AG09309 (cell line): ENCODE results near the gene CCDC91.
"Not testable (repeated sequence)": the region's sequence is repeated elsewhere in the genome, so short reads cannot be mapped to it uniquely, and the experiment has no call there.

Experiments used
- DNase-seq: peaks from one replicate; pipeline ENCODE4 v3.0.0-alpha.2; 2010; ENCODE audit warnings: low read depth
- H3K4me3 ChIP-seq: 2 replicates; pipeline ENCODE4 v1.5.1; 2011; ENCODE audit warnings: mild to moderate bottlenecking, low read depth, low read length, moderate library complexity; ENCODE audit not compliant: control insufficient read depth
- TF ChIP-seq, protein P1 (sequence below): IDR thresholded peaks from 2 replicates; pipeline ENCODE4 v1.5.1; 2011; ENCODE audit warnings: mild to moderate bottlenecking, low read depth, low read length, inconsistent platforms; ENCODE audit not compliant: insufficient read depth, control insufficient read depth; ENCODE audit errors: missing control alignments

The CCDC91 gene

DNA sequence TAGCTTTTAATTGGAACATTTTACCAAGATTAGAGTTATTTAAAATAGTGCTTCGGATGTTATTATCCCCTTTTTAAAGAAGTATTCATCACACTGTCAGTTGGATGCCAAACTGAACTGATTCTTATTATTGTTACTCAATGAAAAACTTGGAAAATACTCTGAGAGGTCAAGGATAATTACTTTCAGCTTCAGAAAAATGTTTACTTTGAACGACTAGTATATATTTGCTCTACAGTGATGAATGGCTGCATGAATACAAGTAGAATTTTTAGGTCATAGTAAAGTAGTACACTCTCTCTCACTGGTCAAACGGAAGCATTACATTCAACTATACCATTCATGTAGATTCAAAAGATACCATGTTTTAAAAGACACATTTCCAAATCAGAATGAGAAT is 269.2 kb downstream of the CCDC91 start:
- TF ChIP-seq, protein P1, sequence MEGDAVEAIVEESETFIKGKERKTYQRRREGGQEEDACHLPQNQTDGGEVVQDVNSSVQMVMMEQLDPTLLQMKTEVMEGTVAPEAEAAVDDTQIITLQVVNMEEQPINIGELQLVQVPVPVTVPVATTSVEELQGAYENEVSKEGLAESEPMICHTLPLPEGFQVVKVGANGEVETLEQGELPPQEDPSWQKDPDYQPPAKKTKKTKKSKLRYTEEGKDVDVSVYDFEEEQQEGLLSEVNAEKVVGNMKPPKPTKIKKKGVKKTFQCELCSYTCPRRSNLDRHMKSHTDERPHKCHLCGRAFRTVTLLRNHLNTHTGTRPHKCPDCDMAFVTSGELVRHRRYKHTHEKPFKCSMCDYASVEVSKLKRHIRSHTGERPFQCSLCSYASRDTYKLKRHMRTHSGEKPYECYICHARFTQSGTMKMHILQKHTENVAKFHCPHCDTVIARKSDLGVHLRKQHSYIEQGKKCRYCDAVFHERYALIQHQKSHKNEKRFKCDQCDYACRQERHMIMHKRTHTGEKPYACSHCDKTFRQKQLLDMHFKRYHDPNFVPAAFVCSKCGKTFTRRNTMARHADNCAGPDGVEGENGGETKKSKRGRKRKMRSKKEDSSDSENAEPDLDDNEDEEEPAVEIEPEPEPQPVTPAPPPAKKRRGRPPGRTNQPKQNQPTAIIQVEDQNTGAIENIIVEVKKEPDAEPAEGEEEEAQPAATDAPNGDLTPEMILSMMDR: no peak
- no peak for DNase-seq
- H3K4me3 ChIP-seq: no peak overlapping the region

DNA sequence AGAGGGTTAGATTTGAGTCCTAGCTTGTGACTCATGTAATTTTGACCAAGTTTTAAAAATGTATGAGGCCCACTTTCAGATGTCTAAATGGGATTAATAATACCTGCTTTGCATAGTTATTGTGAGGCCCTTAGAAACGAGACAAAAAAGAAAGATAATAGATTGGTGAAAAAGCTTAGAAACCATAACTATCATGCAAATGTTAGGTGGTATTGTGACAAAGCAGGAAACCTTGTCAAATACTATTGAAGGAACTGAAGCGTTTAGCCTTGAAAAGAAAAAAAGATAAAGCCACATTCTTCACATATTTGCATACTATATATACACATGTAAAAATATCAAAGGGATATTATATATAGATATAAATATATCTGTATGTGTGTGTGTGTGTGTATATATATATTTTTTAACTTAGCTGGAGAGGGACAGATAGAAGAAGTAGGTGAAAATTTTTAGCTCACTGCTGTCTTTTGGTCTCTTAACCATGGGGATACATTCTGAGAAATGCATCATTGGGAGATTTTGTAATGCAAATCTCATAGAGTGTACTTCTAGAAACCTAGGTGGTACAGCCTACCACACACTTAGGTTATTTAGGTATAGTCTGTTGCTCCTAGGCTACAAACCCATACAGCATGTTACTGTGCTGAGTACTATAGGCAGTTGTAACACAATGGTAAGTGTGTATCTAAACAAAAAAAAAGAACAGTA is 270.3 kb downstream of the CCDC91 start:
- H3K4me3 ChIP-seq: no peak overlapping the region
- DNase-seq: no peak
- TF ChIP-seq, protein P1: no peak

DNA sequence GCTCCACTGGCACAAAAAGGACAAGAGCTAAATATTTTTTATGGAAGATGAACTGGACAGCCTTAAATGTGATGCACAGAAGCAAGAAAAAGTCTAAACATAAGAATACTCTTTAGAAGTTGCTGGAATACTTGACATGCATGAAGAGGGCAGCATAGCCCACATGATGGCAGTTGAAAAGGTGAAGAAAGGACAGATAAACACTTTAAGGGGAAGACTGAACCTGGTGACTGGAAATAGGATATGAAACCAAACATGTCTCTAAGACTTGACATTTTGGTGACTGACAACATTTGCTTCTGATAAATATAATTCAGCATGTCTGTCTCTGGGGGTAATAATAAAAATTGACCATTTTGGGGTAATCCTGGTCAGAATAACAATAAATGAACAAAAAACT is 273.1 kb downstream of the CCDC91 start:
- no peak overlapping the region for H3K4me3 ChIP-seq
- no peak for DNase-seq
- TF ChIP-seq, protein P1: no peak

DNA sequence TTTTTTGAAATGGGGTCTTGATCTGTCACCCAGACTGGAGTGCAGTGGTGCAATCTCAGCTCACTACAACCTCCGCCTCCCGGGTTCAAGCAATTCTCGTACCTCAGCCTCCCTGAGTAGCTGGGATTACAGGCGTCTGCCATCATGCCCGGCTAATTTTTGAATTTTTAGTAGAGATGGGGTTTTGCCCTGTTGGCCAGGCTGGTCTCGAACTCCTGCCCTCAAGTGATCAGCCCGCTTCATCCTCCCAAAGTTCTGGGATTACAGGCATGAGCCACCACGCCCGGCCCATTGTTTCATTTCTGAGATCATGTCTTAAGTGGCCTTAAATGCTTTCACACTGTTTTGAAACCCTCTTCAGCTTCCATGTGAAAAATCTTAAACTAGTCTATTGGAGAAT is 281.5 kb downstream of the CCDC91 start:
- DNase-seq: not testable (repeated sequence)

DNA sequence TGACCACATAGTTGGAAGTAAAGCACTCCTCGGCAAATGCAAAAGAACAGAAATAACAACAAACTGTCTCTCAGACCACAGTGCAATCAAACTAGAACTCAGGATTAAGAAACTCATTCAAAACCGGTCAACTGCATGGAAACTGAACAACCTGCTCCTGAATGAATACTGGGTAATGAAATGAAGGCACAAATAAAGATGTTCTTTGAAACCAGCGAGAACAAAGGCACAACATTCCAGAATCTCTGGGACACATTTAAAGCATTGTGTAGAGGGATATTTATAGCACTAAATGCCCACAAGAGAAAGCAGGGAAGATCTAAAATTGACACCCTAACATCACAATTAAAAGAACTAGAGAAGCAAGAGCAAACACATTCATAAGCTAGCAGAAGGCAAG is 285.9 kb downstream of the CCDC91 start:
- DNase-seq: not testable (repeated sequence)

More for the DNA sequence above, 281.5 kb downstream of the CCDC91 start:
- H3K4me3 ChIP-seq: not testable (repeated sequence)

DNA sequence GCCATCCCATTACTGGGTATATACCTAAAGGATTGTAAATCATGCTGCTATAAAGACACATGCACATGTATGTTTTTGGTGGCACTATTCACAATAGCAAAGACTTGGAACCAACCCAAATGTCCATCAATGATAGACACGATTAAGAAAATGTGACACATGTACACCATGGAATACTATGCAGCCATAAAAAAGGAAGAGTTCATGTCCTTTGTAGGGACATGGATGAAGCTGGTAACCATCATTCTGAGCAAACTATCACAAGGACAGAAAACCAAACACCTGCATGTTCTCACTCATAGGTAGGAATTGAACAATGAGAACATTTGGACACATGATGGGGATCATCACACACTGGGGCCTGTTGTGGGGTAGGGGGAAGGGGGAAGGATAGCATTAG is 288.8 kb downstream of the CCDC91 start:
- not testable (repeated sequence) for H3K4me3 ChIP-seq, DNase-seq

More for the DNA sequence above, 285.9 kb downstream of the CCDC91 start:
- not testable (repeated sequence) for H3K4me3 ChIP-seq

DNA sequence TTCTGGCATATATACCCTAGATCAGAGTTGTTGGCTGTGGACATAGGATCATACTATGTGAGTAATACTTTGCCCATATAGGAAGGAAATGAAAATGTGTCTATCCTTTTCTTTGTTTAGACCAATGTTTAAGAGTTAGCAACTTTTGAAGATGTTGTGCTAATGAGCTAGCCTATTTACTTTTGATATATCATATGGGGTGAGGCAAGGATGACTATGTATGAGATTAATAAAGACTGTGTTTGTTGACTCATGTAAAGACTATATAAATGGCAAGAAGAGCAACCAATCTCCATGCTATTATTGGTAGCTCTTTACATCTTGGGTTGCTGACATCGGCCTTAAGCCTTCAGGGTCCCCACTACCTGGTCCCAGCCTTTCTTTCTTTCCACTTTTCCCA is 289.4 kb downstream of the CCDC91 start:
- TF ChIP-seq, protein P1: no peak
- no peak for DNase-seq

DNA sequence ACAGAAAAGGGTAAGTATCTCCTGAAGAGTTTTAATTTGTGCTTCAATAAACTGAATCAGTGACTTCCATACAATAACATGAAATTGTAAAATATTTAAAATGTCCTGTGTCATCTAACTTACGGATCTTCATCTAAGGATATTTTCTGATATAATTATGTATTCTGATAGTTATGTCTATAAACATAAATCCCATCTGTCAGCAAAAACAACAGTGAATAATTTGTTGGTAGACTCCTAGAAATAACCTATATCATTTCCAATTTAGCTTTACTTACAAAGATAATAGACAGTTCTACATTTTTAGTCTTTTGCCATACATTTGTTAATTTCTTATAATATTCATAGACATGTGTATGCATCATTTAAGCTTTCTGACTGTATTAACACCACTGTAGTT is 293.9 kb downstream of the CCDC91 start:
- H3K4me3 ChIP-seq: no peak overlapping the region
- DNase-seq: no peak
- TF ChIP-seq, protein P1: no peak

More for the DNA sequence above, 289.4 kb downstream of the CCDC91 start:
- no peak overlapping the region for H3K4me3 ChIP-seq

DNA sequence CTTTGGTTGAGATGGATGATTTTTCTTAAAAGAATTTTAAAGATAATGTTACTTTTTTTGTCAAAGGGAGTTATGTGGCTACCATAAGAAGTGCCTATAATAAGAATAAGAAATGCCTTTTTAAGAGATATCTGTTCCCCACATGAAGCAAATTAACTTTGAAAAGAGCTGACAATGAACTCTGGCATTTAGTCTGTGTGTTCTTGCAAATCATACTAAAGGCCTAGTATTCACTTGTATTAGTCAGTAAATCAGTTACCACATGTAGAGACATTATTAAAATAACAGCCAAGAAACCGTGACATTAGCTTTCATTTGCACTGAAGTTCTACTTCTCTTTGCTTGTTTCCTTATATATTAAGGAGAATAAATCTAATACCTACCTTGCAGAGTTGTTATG is 296.3 kb downstream of the CCDC91 start:
- H3K4me3 ChIP-seq: no peak overlapping the region
- DNase-seq: no peak
- TF ChIP-seq, protein P1: no peak
